Measurements from ENCODE around the gene CCR4.

DNA sequence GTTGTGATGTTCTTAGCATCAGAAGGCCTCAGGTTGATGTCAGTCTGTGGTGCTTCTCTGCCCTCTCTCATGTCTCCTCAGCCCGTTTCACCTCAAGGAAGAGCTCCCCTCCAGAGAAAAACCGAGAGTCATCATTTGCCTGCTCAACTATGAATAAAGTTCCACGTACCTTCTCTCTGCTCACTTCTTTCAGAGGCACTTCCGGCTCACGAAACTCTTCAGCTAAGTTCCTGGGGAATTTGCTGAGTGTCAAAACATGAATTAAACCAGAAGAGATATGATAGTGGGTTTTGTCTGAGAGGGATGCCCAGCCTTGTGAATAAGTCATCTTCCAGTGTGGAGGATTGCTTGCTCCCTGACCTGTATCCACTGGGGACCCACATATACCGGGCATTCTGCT, 37.7 kb downstream of the CCR4 start:
- TF ChIP-seq POLR2A (IDR thresholded peaks at IDR 0.05; ENCODE audit: low read depth, low read length) (no peak), POLR2AphosphoS5 (IDR thresholded peaks at IDR 0.05; ENCODE audit: low read depth, low read length) (no peak), TAF1 (IDR thresholded peaks at IDR 0.05; ENCODE audit: low read depth, low read length) (no peak)

All from GM12891 (cell line).